ENCODE results near the gene MIDN. TPM values are rescaled to one million over a fixed set of nuclear protein-coding genes. Genes with fewer than 3 reads are reported as not detected.

Gene MIDN
- total and polyA plus RNA-seq, 4 experiments from 2014 or later, result 0.75 to 34.0 (median 18.2) TPM

DNA sequence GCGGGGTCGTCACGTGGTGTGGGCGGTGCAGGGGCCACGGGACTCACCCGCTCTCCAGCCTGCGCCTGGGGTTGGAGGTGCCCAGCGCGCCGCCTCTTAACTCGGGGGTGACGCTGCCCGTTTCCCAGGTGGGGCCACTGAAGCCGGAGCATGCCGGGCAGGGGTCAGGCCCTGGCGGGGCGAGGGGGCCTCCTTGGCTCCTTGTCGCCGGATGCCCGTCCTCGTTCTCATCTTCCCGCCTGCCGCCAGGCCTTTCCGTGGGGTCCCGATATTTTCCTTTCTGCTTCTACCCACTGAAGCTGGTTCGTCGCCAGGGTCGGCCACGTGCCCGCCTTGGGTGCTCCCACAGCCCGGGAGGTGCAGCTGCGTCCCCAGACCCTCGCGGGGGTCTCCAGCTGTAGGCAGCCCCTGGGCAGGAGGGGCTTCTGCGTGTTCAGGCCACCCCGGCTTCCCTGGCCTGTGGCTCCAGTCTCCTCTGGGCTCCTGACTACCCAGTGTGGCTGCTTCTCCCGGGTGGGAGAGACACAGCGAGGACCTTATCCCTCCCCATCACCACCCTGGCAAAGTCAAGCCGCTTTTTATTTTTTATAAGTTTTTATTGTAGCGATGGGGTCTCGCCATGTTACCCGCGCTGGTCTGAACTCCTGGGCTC, 27.7 kb downstream of the MIDN start:
- no peaks in the 10 kb centered on the region for H3K9me3 ChIP-seq (ENCODE audit: control insufficient read depth in 1 of 2, low read length in 2 of 2)
- H3K9me3 Mint-ChIP-seq, result peaks cover 0 to 13% (median 0%) of the 10 kb centered on the region in 8 donors
- H3K27me3 ChIP-seq (ENCODE audit: insufficient read depth, low read length), result no peaks in the 10 kb centered on the region
- DNase-seq, result no peak
- H3K27ac Mint-ChIP-seq, result peak overlapping the region; percentile 95 to 98 (median 96)
- H3K4me1 ChIP-seq (ENCODE audit: insufficient read depth, low read length), result peaks cover 54% of the 10 kb centered on the region
- peak overlapping the region; percentile 87 to 93 (median 90) for H3K4me3 Mint-ChIP-seq
- POLR2A ChIA-PET (ENCODE audit: partially characterized antibody), result interaction anchor here (1.2 to 5.7 kb wide), 7 partner anchors 9 to 377 kb away, joined by 4 to 74 read pairs (median 6); no protein-coding TSS in a partner anchor
- H3K27ac ChIP-seq (ENCODE audit: low read depth, low read length), result peak overlapping the region; percentile 93
- peaks cover 25 to 61% (median 37%) of the 10 kb centered on the region in 4 donors for H3K4me1 Mint-ChIP-seq
- H3K36me3 ChIP-seq (ENCODE audit: insufficient read depth, low read length), result peaks cover 47% of the 10 kb centered on the region
- H3K27me3 Mint-ChIP-seq, result no peaks in the 10 kb centered on the region
- CTCF ChIA-PET (ENCODE audit: partially characterized antibody), result interaction anchor here (1.4 kb wide), 1 partner anchor 32 kb away, joined by 8 read pairs; no protein-coding TSS in a partner anchor
- peaks cover 29 to 55% of the 10 kb centered on the region in 2 donors for H3K36me3 Mint-ChIP-seq
- H3K4me3 ChIP-seq (ENCODE audit: low read length in 2 of 2), result peak overlapping the region; percentile 42 to 87
- intact Hi-C loops (cut with micrococcal nuclease), result loop anchor here (1.0 to 5.0 kb wide), 5 partner anchors 81 to 214 kb away; partner anchors contain the start of genes DAZAP1, NDUFS7, PCSK4 and RPS15

- Mint-ChIP-seq H3K36me3 (peaks cover 24 to 49% of the 10 kb centered on the region in 2 donors), H3K9me3 (peaks cover 0 to 11% (median 0%) of the 10 kb centered on the region in 8 donors), H3K4me1 (peaks cover 19 to 56% (median 32%) of the 10 kb centered on the region in 4 donors), H3K27ac (peak overlapping the region; percentile 95 to 98 (median 96)), H3K4me3 (peak overlapping the region; percentile 87 to 93 (median 90)), H3K27me3 (no peaks in the 10 kb centered on the region)
- peak in 3 of 5 donors; percentile 45 to 55 (median 52) for DNase-seq
- Histone ChIP-seq H3K36me3 (ENCODE audit: insufficient read depth, low read length) (peaks cover 41% of the 10 kb centered on the region), H3K27ac (ENCODE audit: low read depth, low read length) (peak overlapping the region; percentile 93), H3K4me3 (ENCODE audit: low read length in 2 of 2) (peak overlapping the region; percentile 42 to 87), H3K9me3 (ENCODE audit: control insufficient read depth in 1 of 2, low read length in 2 of 2) (no peaks in the 10 kb centered on the region), H3K27me3 (ENCODE audit: insufficient read depth, low read length) (no peaks in the 10 kb centered on the region), H3K4me1 (ENCODE audit: insufficient read depth, low read length) (peaks cover 49% of the 10 kb centered on the region)
- intact Hi-C loops (cut with micrococcal nuclease), result loop anchor here (5.0 kb wide), 1 partner anchor 81 kb away; no protein-coding TSS in a partner anchor
- POLR2A ChIA-PET (ENCODE audit: partially characterized antibody), result interaction anchor here (1.8 to 5.7 kb wide), 5 partner anchors 8 to 376 kb away, joined by 6 to 74 read pairs (median 31); partner anchors contain the start of gene CIRBP
- CTCF ChIA-PET (ENCODE audit: partially characterized antibody), result interaction anchor here (0.7 kb wide), 1 partner anchor 524 kb away, joined by 3 read pairs; no protein-coding TSS in a partner anchor
Measured at GRCh38 chr19:1276628-1277022, 28.2 kb downstream of the MIDN start.

DNA sequence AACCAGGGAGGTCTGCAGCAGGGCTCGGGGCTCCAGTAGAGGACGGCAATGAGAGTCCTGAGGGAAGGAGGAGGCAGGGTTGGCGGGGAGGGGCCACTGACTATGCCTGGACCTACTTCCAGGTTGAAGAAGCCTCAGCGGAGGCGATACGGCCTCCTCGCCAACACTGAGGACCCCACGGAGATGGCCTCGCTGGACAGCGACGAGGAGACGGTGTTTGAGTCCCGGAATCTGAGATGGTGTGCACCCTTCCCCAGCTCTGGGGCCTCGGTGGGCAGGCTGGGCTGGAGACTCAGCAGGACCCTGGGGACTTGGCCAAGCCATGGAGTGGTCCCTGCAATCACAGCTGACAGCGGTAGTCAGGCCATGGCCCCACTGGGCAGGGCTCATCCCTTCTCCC, 28.7 kb downstream of the MIDN start:
- Mint-ChIP-seq H3K9me3 (peaks cover 0 to 11% (median 0%) of the 10 kb centered on the region in 8 donors), H3K4me1 (peaks cover 19 to 51% (median 28%) of the 10 kb centered on the region in 4 donors), H3K4me3 (peak overlapping the region in 7 of 8 donors; percentile 87 to 93 (median 90)), H3K36me3 (peaks cover 24 to 45% of the 10 kb centered on the region in 2 donors), H3K27me3 (no peaks in the 10 kb centered on the region), H3K27ac (peak overlapping the region; percentile 67 to 97 (median 96))
- ChIA-PET POLR2A (ENCODE audit: partially characterized antibody) (interaction anchor here (1.5 to 4.8 kb wide), 2 partner anchors 9 to 18 kb away, joined by 3 to 41 read pairs; partner anchors contain the start of gene CIRBP), CTCF (ENCODE audit: partially characterized antibody) (interaction anchor here (0.7 to 3.0 kb wide), 2 partner anchors 33 to 523 kb away, joined by 3 to 16 read pairs; no protein-coding TSS in a partner anchor)
- intact Hi-C loops (cut with micrococcal nuclease), result loop anchor here (5.0 kb wide), 1 partner anchor 80 kb away; no protein-coding TSS in a partner anchor
- Histone ChIP-seq H3K36me3 (ENCODE audit: insufficient read depth, low read length) (peaks cover 37% of the 10 kb centered on the region), H3K4me3 (ENCODE audit: low read length in 2 of 2) (peak overlapping the region in 1 of 2 donors; percentile 87), H3K27me3 (ENCODE audit: insufficient read depth, low read length) (no peaks in the 10 kb centered on the region), H3K27ac (ENCODE audit: low read depth, low read length) (peak overlapping the region; percentile 93), H3K9me3 (ENCODE audit: control insufficient read depth in 1 of 2, low read length in 2 of 2) (no peaks in the 10 kb centered on the region), H3K4me1 (ENCODE audit: insufficient read depth, low read length) (peaks cover 45% of the 10 kb centered on the region)
- DNase-seq, result no peak

GRCh38 chr19:1278074-1278473, 29.7 kb downstream of the MIDN start:
- peaks cover 0 to 6% (median 0%) of the 10 kb centered on the region in 8 donors for H3K9me3 Mint-ChIP-seq
- intact Hi-C loops (cut with micrococcal nuclease), result loop anchor here (2.0 to 5.0 kb wide), 2 partner anchors 79 to 489 kb away; no protein-coding TSS in a partner anchor
- peaks cover 35% of the 10 kb centered on the region for H3K4me1 ChIP-seq (ENCODE audit: insufficient read depth, low read length)
- DNase-seq, result peak in 1 of 5 donors; percentile 41
- peaks cover 27% of the 10 kb centered on the region for H3K36me3 ChIP-seq (ENCODE audit: insufficient read depth, low read length)
- H3K4me3 ChIP-seq (ENCODE audit: low read length in 2 of 2), result no peak overlapping the region
- no peaks in the 10 kb centered on the region for H3K27me3 Mint-ChIP-seq
- ChIA-PET POLR2A (ENCODE audit: partially characterized antibody) (interaction anchor here (1.5 to 4.8 kb wide), 2 partner anchors 10 to 19 kb away, joined by 3 to 41 read pairs; partner anchors contain the start of gene CIRBP), CTCF (ENCODE audit: partially characterized antibody) (interaction anchor here (1.7 to 3.0 kb wide), 2 partner anchors 34 to 105 kb away, joined by 4 to 16 read pairs; no protein-coding TSS in a partner anchor)
- H3K27me3 ChIP-seq (ENCODE audit: insufficient read depth, low read length), result no peaks in the 10 kb centered on the region
- H3K27ac ChIP-seq (ENCODE audit: low read depth, low read length), result no peak overlapping the region
- no peaks in the 10 kb centered on the region for H3K9me3 ChIP-seq (ENCODE audit: control insufficient read depth in 1 of 2, low read length in 2 of 2)
- peaks cover 14 to 41% (median 21%) of the 10 kb centered on the region in 4 donors for H3K4me1 Mint-ChIP-seq
- H3K27ac Mint-ChIP-seq, result peak overlapping the region in 3 of 7 donors; percentile 23 to 66 (median 63)
- peaks cover 15 to 36% of the 10 kb centered on the region in 2 donors for H3K36me3 Mint-ChIP-seq
- peak overlapping the region in 4 of 8 donors; percentile 15 to 34 (median 20) for H3K4me3 Mint-ChIP-seq

DNA sequence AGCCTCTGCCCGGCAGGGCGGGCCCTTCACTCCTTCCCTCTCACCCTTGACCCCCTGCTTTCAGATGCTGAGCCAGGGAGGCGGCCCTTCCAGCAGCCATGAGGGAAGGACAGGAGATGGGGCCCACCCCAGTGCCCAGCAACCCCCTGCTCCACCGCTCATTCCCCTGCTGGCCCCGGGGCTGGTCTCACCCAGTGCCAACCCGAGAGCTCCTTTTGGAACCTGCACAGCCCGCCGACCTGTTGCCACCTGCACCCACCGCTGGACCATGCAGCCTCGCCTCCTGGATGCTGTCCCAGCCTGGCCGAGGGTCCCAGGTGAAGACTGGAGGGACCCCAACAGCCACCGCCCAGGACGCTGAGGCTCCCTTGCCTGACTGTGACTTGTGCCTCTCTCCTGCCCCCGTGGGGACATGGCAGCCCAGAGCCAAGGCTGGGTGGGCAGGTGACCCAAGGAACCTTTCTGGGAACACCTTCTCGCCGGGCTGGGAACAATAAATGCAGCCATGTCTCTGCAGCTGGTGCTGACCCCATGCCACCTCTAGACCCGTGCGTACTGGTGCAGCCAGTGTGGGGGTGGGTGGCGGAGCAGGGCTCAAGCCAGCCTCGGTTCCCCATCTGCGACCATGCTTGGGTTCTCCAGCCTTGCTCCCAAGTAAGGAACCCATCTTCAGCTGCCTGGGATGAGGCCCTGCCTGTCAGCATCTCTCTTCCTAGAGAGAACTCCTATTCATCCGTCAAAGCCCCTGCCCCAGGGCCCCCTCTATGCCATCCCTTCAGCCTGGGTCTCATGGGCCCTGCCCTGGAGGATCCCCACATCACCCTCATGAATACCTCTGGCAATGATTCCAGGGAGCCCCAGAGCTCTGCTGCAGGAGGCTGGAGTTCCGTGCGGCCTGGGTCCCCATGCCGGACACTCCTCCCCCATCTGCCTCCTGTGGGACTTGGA, 30.6 kb downstream of the MIDN start:
- Mint-ChIP-seq H3K9me3 (peaks cover 0 to 5% (median 0%) of the 10 kb centered on the region in 8 donors), H3K27ac (peak overlapping the region in 2 of 7 donors; percentile 87 to 89), H3K4me1 (peaks cover 9 to 33% (median 14%) of the 10 kb centered on the region in 4 donors), H3K4me3 (peak overlapping the region in 1 of 8 donors; percentile 46), H3K27me3 (no peaks in the 10 kb centered on the region), H3K36me3 (peaks cover 9 to 28% of the 10 kb centered on the region in 2 donors)
- H3K27me3 ChIP-seq (ENCODE audit: insufficient read depth, low read length), result no peaks in the 10 kb centered on the region
- intact Hi-C loops (cut with micrococcal nuclease), result loop anchor here (1.0 to 5.0 kb wide), 4 partner anchors 78 to 488 kb away; partner anchors contain the start of gene UQCR11
- H3K4me1 ChIP-seq (ENCODE audit: insufficient read depth, low read length), result peaks cover 26% of the 10 kb centered on the region
- DNase-seq, result peak in 1 of 5 donors; percentile 48
- no peak overlapping the region for H3K27ac ChIP-seq (ENCODE audit: low read depth, low read length)
- H3K36me3 ChIP-seq (ENCODE audit: insufficient read depth, low read length), result peaks cover 18% of the 10 kb centered on the region
- POLR2A ChIA-PET (ENCODE audit: partially characterized antibody), result interaction anchor here (1.0 to 4.8 kb wide), 5 partner anchors 10 to 192 kb away, joined by 3 to 41 read pairs (median 5); partner anchors contain the start of gene CIRBP
- no peaks in the 10 kb centered on the region for H3K9me3 ChIP-seq (ENCODE audit: control insufficient read depth in 1 of 2, low read length in 2 of 2)
- no peak overlapping the region for H3K4me3 ChIP-seq (ENCODE audit: low read length in 2 of 2)
- CTCF ChIA-PET (ENCODE audit: partially characterized antibody), result interaction anchor here (0.7 to 3.0 kb wide), 7 partner anchors 10 to 236 kb away, joined by 3 to 16 read pairs (median 3); no protein-coding TSS in a partner anchor

GRCh38 chr19:1279782-1280341, 31.5 kb downstream of the MIDN start:
- peaks cover 11 to 26% (median 17%) of the 10 kb centered on the region in 4 donors for H3K4me1 Mint-ChIP-seq
- Histone ChIP-seq H3K9me3 (ENCODE audit: control insufficient read depth in 1 of 2, low read length in 2 of 2) (no peaks in the 10 kb centered on the region), H3K27ac (ENCODE audit: low read depth, low read length) (no peak overlapping the region), H3K27me3 (ENCODE audit: insufficient read depth, low read length) (peaks cover 4% of the 10 kb centered on the region), H3K4me3 (ENCODE audit: low read length in 2 of 2) (no peak overlapping the region), H3K36me3 (ENCODE audit: insufficient read depth, low read length) (peaks cover 9% of the 10 kb centered on the region), H3K4me1 (ENCODE audit: insufficient read depth, low read length) (peaks cover 17% of the 10 kb centered on the region)
- peaks cover 0 to 5% (median 0%) of the 10 kb centered on the region in 8 donors for H3K9me3 Mint-ChIP-seq
- intact Hi-C loops (cut with micrococcal nuclease), result loop anchor here (1.0 to 5.0 kb wide), 4 partner anchors 77 to 487 kb away; partner anchors contain the start of gene UQCR11
- H3K27ac Mint-ChIP-seq, result peak overlapping the region; percentile 22 to 89 (median 72)
- H3K4me3 Mint-ChIP-seq, result peak overlapping the region in 3 of 8 donors; percentile 51 to 86 (median 51)
- peaks cover 8 to 26% of the 10 kb centered on the region in 2 donors for H3K36me3 Mint-ChIP-seq
- DNase-seq, result peak; percentile 71 to 80 (median 73)
- CTCF ChIA-PET (ENCODE audit: partially characterized antibody), result interaction anchor here (0.7 to 3.0 kb wide), 8 partner anchors 11 to 235 kb away, joined by 3 to 16 read pairs (median 4); no protein-coding TSS in a partner anchor
- POLR2A ChIA-PET (ENCODE audit: partially characterized antibody), result interaction anchor here (1.0 to 4.8 kb wide), 5 partner anchors 11 to 191 kb away, joined by 3 to 41 read pairs (median 5); partner anchors contain the start of gene CIRBP
- peaks cover 6 to 7% of the 10 kb centered on the region in 2 donors for H3K27me3 Mint-ChIP-seq
